Right lobe of liver (tissue), 6 donors: ENCODE results near the gene PAK2. TPM values are rescaled to one million over a fixed set of nuclear protein-coding genes. Genes with fewer than 3 reads are reported as not detected.
"Not testable (repeated sequence)": the region's sequence is repeated elsewhere in the genome, so short reads cannot be mapped to it uniquely, and the experiment has no call there.

Source experiments
- ATAC-seq, 4 donors: fragments of 200-7000 bp; cut with Tn5 transposase; one replicate each; pipeline ENCODE4 v1.9.1; 2020; ENCODE audit warnings: mild to moderate bottlenecking in 4 of 4, moderate library complexity in 4 of 4
- DNase-seq, 3 donors: peaks; one replicate each; pipeline ENCODE4 v3.0.0-alpha.2; 2020
- H3K27ac ChIP-seq, 3 donors: fragments of 200-600 bp; one replicate each; pipeline ENCODE4 v1.8.0; 2022
- H3K27me3 ChIP-seq, 2 donors: fragments of 200-600 bp; one replicate each; pipeline ENCODE4 v1.8.0; 2022
- H3K36me3 ChIP-seq, 4 donors: fragments of 200-600 bp; sonication (generic) in 1 of 4; one replicate each; pipeline versions ENCODE4 v1.5.1 to v1.8.0; 2017 to 2022; ENCODE audit warnings: control low read depth in 1 of 4
- H3K4me1 ChIP-seq, 4 donors: fragments of 200-600 bp; sonication (generic) in 1 of 4; one replicate each; pipeline versions ENCODE4 v1.5.1 to v1.8.0; 2017 to 2022; ENCODE audit warnings: control low read depth in 1 of 4
- H3K4me3 ChIP-seq, 3 donors: fragments of 200-600 bp; one replicate each; pipeline ENCODE4 v1.8.0; 2022
- H3K9me3 ChIP-seq, 4 donors: fragments of 200-600 bp; sonication (generic) in 1 of 4; one replicate each; pipeline versions ENCODE4 v1.5.1 to v1.8.0; 2017 to 2022; ENCODE audit warnings: control low read depth in 1 of 4
- CTCF ChIP-seq, 4 donors: fragments of 200-600 bp in 3 of 4; fragments of 450-650 bp in 1 of 4; IDR thresholded peaks; one replicate each; pipeline versions ENCODE4 v1.5.1 to v1.8.0; 2016 to 2022; ENCODE audit warnings: antibody characterized with exemption in 4 of 4, mild to moderate bottlenecking in 2 of 4
- POLR2A ChIP-seq: fragments of 450-650 bp; IDR thresholded peaks from one replicate; pipeline ENCODE4 v1.6.1; 2017; ENCODE audit warnings: antibody characterized with exemption, mild to moderate bottlenecking
- WGBS: methylation state at CpG from one replicate; pipeline ENCODE4 v1.1.6; 2018; ENCODE audit warnings: low coverage, low lambda C conversion rate; ENCODE audit not compliant: insufficient coverage; ENCODE audit errors: missing lambda C conversion rate; 5-methylcytosine and 5-hydroxymethylcytosine counted together
- intact Hi-C, 2 donors: fragments of 100-400 bp; cut with DNase I; formaldehyde crosslinking; loops; one replicate each; pipeline versions ENCODE4 v1.11.2 to v1.14.1; 2022
- small RNA-seq, 2 experiments: library from RNA; depleted of rRNA; stranded (forward); fragments of <200 nt; gene quantifications; one replicate each; pipeline ENCODE3, GENCODE V24; 2016
- total RNA-seq, 6 experiments: library from RNA; depleted of rRNA in 2 of 6; stranded (reverse); fragments of >200 nt in 2 of 6; fragmentation: NEBNext Ultra II Directional in 3 of 6; extraction: Animal tissue kit (Norgen Biotek cat#: 25700) in 3 of 6; gene quantifications; one replicate each; pipeline versions ENCODE4 v1.1.0 to v1.2.4, GENCODE V29; 2016 to 2023
- donor health status: DM: no; HTN: yes; CAD: no.
- donor health status: DM: no; HTN: no; CAD: no.
- donor health status: DM: no; HTN: no; CAD: no.
- donor health status: DM: no; HTN: yes; CAD: no.
- donor health status: DM: no; HTN: yes; CAD: no.

PAK2 gene
- total RNA-seq, 6 experiments from 2014 or later = 35.7 to 59.6 (median 42.0) TPM

GRCh38 chr3:196872316-196872715 lies 132.7 kb downstream of the PAK2 start:
- intact Hi-C loops = no loop called here
- ATAC-seq (no peak), DNase-seq (no peak)
- Histone ChIP-seq H3K27ac (no peak overlapping the region), H3K4me3 (no peak overlapping the region), H3K27me3 (no peaks in the 10 kb centered on the region), H3K36me3 (no peaks in the 10 kb centered on the region), H3K9me3 (no peaks in the 10 kb centered on the region), H3K4me1 (peaks cover 0 to 12% (median 2%) of the 10 kb centered on the region in 4 donors)
- no peak for TF ChIP-seq CTCF (IDR thresholded peaks at IDR 0.05)
- TF ChIP-seq POLR2A = no peak
- 78% methylated on average over 4 of the region's 4 CpGs for WGBS

GRCh38 chr3:196874511-196875094 lies 134.9 kb downstream of the PAK2 start:
- WGBS = 95% methylated on average over 6 of the region's 7 CpGs
- H3K27ac ChIP-seq, intact Hi-C loops, H3K36me3 ChIP-seq, H3K4me1 ChIP-seq, DNase-seq, H3K27me3 ChIP-seq, H3K4me3 ChIP-seq, ATAC-seq, H3K9me3 ChIP-seq: not testable (repeated sequence)

- no peaks in the 10 kb centered on the region for H3K9me3 ChIP-seq
- DNase-seq = no peak
- H3K27me3 ChIP-seq = no peaks in the 10 kb centered on the region
- H3K27ac ChIP-seq = no peak overlapping the region
- H3K4me1 ChIP-seq = peaks cover 0 to 5% (median 0%) of the 10 kb centered on the region in 4 donors
- no peak for ATAC-seq
- intact Hi-C loops = no loop called here
- H3K36me3 ChIP-seq = no peaks in the 10 kb centered on the region
- TF ChIP-seq CTCF (IDR thresholded peaks at IDR 0.05) (no peak), POLR2A (no peak)
- no peak overlapping the region for H3K4me3 ChIP-seq
- WGBS = 73% methylated on average over 2 of the region's 2 CpGs
Measured at GRCh38 chr3:196875258-196875657, 135.6 kb downstream of the PAK2 start.

Small RNA genes lying within 50 kb of the gene (small RNA-seq; reads per million reads assigned to genes)
- gene RNU4-89P (0 reads per million in 2 experiments), gene RNU6-42P (0 reads per million in 2 experiments), gene RNU6-646P (0 reads per million in 2 experiments)

Other genes with a start within 250 kb of the PAK2 start
- 10 to 100 TPM in 3 of 6 experiments, 1 to 10 TPM in 3; 7.5 to 14.2 (median 11.4) TPM for gene RNF168, start 236.1 kb upstream of the PAK2 start, total RNA-seq
- gene SMCO1, start 224.5 kb upstream of the PAK2 start, total RNA-seq = not detected
- gene WDR53, start 171.3 kb upstream of the PAK2 start, total RNA-seq = 1 to 10 TPM; 1.5 to 5.8 (median 4.3) TPM
- gene FBXO45, start 171.2 kb upstream of the PAK2 start, total RNA-seq = 1 to 10 TPM; 3.8 to 5.5 (median 4.4) TPM
- 1 to 10 TPM; 1.2 to 4.0 (median 2.1) TPM for gene NRROS, start 100.2 kb upstream of the PAK2 start, total RNA-seq
- under 1 TPM; 0.37 to 0.99 (median 0.51) TPM for gene CEP19, start 27.6 kb upstream of the PAK2 start, total RNA-seq
- 10 to 100 TPM in 2 of 6 experiments, 1 to 10 TPM in 4; 6.4 to 17.0 (median 7.2) TPM for gene PIGX, start 27.5 kb upstream of the PAK2 start, total RNA-seq
- 10 to 100 TPM; 13.0 to 21.9 (median 15.3) TPM for gene SENP5, start 128.1 kb downstream of the PAK2 start, total RNA-seq
- gene NCBP2, start 202.7 kb downstream of the PAK2 start, total RNA-seq = 10 to 100 TPM; 12.9 to 24.6 (median 19.1) TPM
- 1 to 10 TPM; 1.2 to 2.8 (median 2.4) TPM for gene PIGZ, start 229.0 kb downstream of the PAK2 start, total RNA-seq